AG04450 (cell line): Measurements from ENCODE around the gene TNFRSF25. TPM values are rescaled to one million over a fixed set of nuclear protein-coding genes. Genes with fewer than 3 reads are reported as not detected.

Experiments
- CTCF ChIA-PET: fragments of 300-600, 350-600 bp; formaldehyde crosslinking; extraction: SDS; loops from one replicate; lab custom pipeline; 2022; ENCODE audit warnings: antibody characterized with exemption, inconsistent platforms; lab: Charles Lee
- POLR2A ChIA-PET: fragments of 350-600 bp; formaldehyde crosslinking; extraction: SDS; loops from one replicate; lab custom pipeline; 2021; ENCODE audit warnings: antibody characterized with exemption, inconsistent platforms; lab: Yijun Ruan, JAX
- DNase-seq: peaks from one replicate; pipeline ENCODE4 v3.0.0-alpha.2; 2011; ENCODE audit warnings: low read depth, low spot score
- H3K27ac ChIP-seq: one replicate; pipeline ENCODE4 v1.5.1; 2012; ENCODE audit warnings: low read depth, low read length, control low read depth
- H3K27me3 ChIP-seq: one replicate; pipeline ENCODE4 v1.6.0; 2012; ENCODE audit warnings: low read length; ENCODE audit not compliant: control insufficient read depth, insufficient read depth
- H3K4me3 ChIP-seq: 2 replicates; pipeline ENCODE4 v1.5.1; 2011; ENCODE audit warnings: mild to moderate bottlenecking, low read depth, low read length, control low read depth
- H3K9me3 ChIP-seq: 2 replicates; pipeline ENCODE4 v1.5.1; 2012; ENCODE audit warnings: low read length; ENCODE audit not compliant: control insufficient read depth, insufficient read depth
- CTCF ChIP-seq: IDR thresholded peaks from 2 replicates; pipeline ENCODE4 v1.5.1; 2011; ENCODE audit warnings: low read depth, low read length, control low read depth, inconsistent platforms
- polyA plus RNA-seq: library from polyadenylated mRNA; depleted of rRNA; stranded (reverse); fragments of >200 nt; gene quantifications from 2 replicates; pipeline ENCODE4 v1.2.3, GENCODE V29; 2011

TNFRSF25 gene
- polyA plus RNA-seq, 1 experiment, result 2.7 TPM

DNA sequence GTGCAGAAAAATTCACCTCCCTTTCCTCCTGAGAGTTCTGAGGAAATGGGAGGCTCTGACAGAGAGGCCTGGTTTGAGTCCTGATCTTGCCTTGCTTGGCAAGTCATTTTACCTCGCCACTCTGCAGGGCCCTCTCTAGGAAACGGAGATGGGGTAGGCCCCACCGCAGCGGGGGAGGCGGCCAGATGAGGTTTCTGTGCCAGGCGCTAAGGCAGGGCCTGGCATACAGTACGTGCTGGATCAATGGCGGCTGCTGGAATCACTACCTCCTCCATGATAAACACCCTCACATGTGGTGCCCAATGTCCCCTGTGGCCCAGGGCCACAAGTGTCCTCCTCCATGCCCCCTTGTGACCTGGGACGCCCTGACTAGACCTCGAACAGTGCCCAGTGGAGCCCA, 26.0 kb upstream of the TNFRSF25 start:
- CTCF ChIA-PET, result interaction anchor here (0.5 to 1.1 kb wide), 2 partner anchors 16 to 128 kb away, joined by 3 to 4 read pairs; no protein-coding TSS in a partner anchor
- Histone ChIP-seq H3K9me3 (no peaks in the 10 kb centered on the region; the same call in 1 of the 2 replicates), H3K4me3 (peak overlapping the region; percentile 91; the same call in 1 of the 2 replicates), H3K27me3 (no peaks in the 10 kb centered on the region), H3K27ac (peak overlapping the region; percentile 57)
- TF ChIP-seq CTCF, result no peak
- DNase-seq, result no peak
- POLR2A ChIA-PET, result no interaction called here

DNA sequence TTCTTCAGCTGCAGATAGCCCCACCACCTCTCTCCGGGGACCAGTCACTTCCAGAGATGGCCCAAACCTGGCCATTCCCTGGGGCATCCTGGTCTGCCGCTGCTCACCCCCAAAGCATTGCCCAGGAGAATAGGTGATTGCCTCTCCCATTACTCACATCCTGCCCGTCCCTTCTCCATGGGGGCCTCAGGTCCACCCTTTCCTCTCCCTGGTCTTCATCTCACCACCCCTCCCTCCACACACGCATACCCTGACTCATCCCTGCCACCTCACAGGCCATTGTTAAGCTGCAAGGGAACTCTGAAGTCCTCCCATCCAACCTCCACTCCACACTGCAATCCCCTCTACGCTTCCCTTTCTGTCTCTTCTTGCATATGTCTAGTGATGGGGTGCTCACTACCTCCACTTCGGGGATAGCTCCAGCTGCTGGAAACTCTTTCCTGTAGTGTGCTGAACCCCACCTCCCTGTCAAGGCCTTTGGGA, 25.5 kb upstream of the TNFRSF25 start, which contains the start of gene PLEKHG5:
Gene PLEKHG5, minus strand, starts transcription at position 188 of the 483 bp plus-strand sequence. CDS start 14,096 bp downstream, outside the sequence.
- no peaks in the 10 kb centered on the region for H3K27me3 ChIP-seq
- no peaks in the 10 kb centered on the region; the same call in 1 of the 2 replicates for H3K9me3 ChIP-seq
- no peak for TF ChIP-seq CTCF
- ChIA-PET CTCF (interaction anchor here (0.5 to 3.3 kb wide), 6 partner anchors 8 to 154 kb away, joined by 3 to 21 read pairs (median 4); partner anchors contain the start of gene TAS1R1), POLR2A (no interaction called here)
- peak within 1 kb of the TSS; percentile 82 for H3K27ac ChIP-seq
- no peak for DNase-seq
- H3K4me3 ChIP-seq, result peak within 1 kb of the TSS; percentile 91

DNA sequence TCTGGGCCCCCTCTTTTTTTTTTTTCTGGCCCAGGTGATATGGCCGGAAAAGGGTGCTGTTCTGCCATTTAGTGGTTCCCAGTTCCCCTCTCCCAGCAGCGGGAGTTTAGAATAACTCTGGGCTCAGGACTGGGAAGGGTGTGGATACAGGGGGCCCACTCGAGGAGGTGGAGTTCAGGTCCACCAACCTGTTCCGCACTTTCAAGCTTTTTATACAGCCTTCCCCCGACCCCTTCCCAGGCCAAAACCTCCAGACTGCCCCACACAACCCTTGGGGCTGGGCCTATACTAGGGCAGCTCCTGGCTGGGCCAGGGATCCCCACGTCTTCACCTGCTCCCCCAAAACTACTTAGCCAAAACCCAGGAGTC, 25.1 kb upstream of the TNFRSF25 start:
- ChIA-PET CTCF (interaction anchor here (0.8 to 3.3 kb wide), 11 partner anchors 8 to 154 kb away, joined by 3 to 21 read pairs (median 8); partner anchors contain the start of gene TAS1R1), POLR2A (no interaction called here)
- H3K4me3 ChIP-seq, result peak overlapping the region; percentile 91
- DNase-seq, result no peak
- H3K9me3 ChIP-seq, result no peaks in the 10 kb centered on the region; the same call in 1 of the 2 replicates
- H3K27ac ChIP-seq, result peak overlapping the region; percentile 82
- H3K27me3 ChIP-seq, result no peaks in the 10 kb centered on the region
- no peak for TF ChIP-seq CTCF

- DNase-seq, result peak; percentile 32
- Histone ChIP-seq H3K27ac (peak overlapping the region; percentile 82), H3K9me3 (no peaks in the 10 kb centered on the region; the same call in 1 of the 2 replicates), H3K27me3 (no peaks in the 10 kb centered on the region), H3K4me3 (peak overlapping the region; percentile 91)
- ChIA-PET POLR2A (interaction anchor here (0.9 kb wide), 1 partner anchor 49 kb away, joined by 3 read pairs; no protein-coding TSS in a partner anchor), CTCF (interaction anchor here (0.6 to 3.3 kb wide), 24 partner anchors 9 to 155 kb away, joined by 3 to 21 read pairs (median 6); partner anchors contain the start of gene TAS1R1)
- TF ChIP-seq CTCF, result no peak
Observed at GRCh38 chr1:6490181-6491080, 24.5 kb upstream of the TNFRSF25 start.
